HG03575 (cell line): ENCODE measurements around the gene PXDC1.
"Not testable (repeated sequence)": the region's sequence is repeated elsewhere in the genome, so short reads cannot be mapped to it uniquely, and the experiment has no call there.

Experiments used
- ATAC-seq: cut with Tn5 transposase; IDR thresholded peaks from one replicate; pipeline ENCODE4 v1.9.1; 2021; ENCODE audit not compliant: unreplicated experiment, insufficient number of reproducible peaks, low FRiP score; ENCODE audit errors: extremely low read depth

Gene PXDC1

GRCh38 chr6:3698021-3698420 lies 53.5 kb downstream of the PXDC1 start:
- ATAC-seq, result no peak

- ATAC-seq, result no peak
Observed at GRCh38 chr6:3697609-3698008, 53.9 kb downstream of the PXDC1 start.

GRCh38 chr6:3696525-3697088 lies 54.9 kb downstream of the PXDC1 start:
- ATAC-seq, result no peak

- no peak for ATAC-seq
Observed at GRCh38 chr6:3695065-3695817, 56.3 kb downstream of the PXDC1 start.

GRCh38 chr6:3693831-3694230 lies 57.7 kb downstream of the PXDC1 start:
- ATAC-seq, result no peak

- ATAC-seq, result no peak
Observed at GRCh38 chr6:3690506-3690905, 61.0 kb downstream of the PXDC1 start.

- no peak for ATAC-seq
Observed at GRCh38 chr6:3687847-3688246, 63.7 kb downstream of the PXDC1 start.

- no peak for ATAC-seq
Observed at GRCh38 chr6:3683331-3683730, 68.2 kb downstream of the PXDC1 start.

- no peak for ATAC-seq
Observed at GRCh38 chr6:3678946-3679345, 72.6 kb downstream of the PXDC1 start.

GRCh38 chr6:3677751-3678150 lies 73.8 kb downstream of the PXDC1 start:
- ATAC-seq, result not testable (repeated sequence)

GRCh38 chr6:3677351-3677750 lies 74.2 kb downstream of the PXDC1 start:
- ATAC-seq, result not testable (repeated sequence)
